ENCODE results near the gene SRP72. TPM values are rescaled to one million over a fixed set of nuclear protein-coding genes. Genes with fewer than 3 reads are reported as not detected.
A peak's percentile ranks its signal among the peaks of the same experiment; 100 is the strongest.
"Not testable (repeated sequence)": the region's sequence is repeated elsewhere in the genome, so short reads cannot be mapped to it uniquely, and the experiment has no call there.

SRP72 gene
- 30.5 TPM for total RNA-seq
- long read RNA-seq, full-length matches to known transcripts: 39 of 45 reads
- long read RNA-seq, partial matches to known transcripts: 4 of 45 reads
- long read RNA-seq, other reads (novel, unspliced or antisense): 2 of 45 reads

GRCh38 chr4:56467284-56468096, at the start of gene SRP72:
Gene SRP72 (plus strand): TSS chr4:56467617. CDS start chr4:56467636, 19 bp downstream.
- intact Hi-C loops (cut with DNase I): no loop called here
- DNase-seq (peak; percentile 93), ATAC-seq (ENCODE audit: poor library complexity) (peak; percentile 99)

- DNase-seq (no peak), ATAC-seq (ENCODE audit: poor library complexity) (peak; percentile 68)
- intact Hi-C loops (cut with DNase I): no loop called here
Measured at GRCh38 chr4:56424176-56424575, 43.2 kb upstream of the SRP72 start.

DNA sequence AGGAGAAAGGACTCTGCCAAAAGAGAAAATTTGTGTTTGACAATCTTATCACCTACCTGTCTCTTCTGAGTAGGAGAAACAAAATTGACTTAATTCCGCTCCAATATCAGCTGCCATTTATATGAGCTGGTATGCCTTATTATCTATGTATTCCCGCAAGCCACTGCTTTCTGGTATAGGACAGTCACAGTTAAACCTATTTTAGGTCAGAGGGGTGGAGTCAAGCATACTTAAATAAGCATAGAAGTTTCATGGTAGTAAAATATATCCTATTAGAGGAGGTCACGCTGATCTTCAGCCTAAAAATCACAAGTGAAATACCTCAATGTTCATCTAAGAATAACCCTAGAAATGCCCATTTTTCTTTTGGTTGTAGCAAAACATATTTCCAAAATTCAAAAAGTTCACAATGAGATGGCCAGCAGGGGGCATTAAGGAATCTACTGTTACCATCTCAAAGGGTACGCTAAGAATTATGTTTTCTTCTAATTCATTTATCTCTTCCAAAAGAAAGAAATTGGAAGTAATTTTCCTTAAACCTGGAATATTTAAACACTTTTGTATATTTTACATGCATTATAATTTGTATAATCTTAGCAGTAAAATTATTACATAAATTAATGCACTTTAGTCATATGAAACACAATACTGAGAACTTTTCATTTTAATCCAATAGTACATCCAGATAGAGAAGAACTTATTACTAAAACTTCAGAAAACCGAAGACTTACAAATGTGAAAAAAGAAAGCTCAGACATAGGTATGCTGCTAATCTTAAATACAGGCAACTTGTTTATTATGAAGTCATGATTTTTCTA, 42.5 kb upstream of the SRP72 start:
- intact Hi-C loops (cut with DNase I): no loop called here
- ATAC-seq (ENCODE audit: poor library complexity): peak; percentile 77
- no peak for DNase-seq

DNA sequence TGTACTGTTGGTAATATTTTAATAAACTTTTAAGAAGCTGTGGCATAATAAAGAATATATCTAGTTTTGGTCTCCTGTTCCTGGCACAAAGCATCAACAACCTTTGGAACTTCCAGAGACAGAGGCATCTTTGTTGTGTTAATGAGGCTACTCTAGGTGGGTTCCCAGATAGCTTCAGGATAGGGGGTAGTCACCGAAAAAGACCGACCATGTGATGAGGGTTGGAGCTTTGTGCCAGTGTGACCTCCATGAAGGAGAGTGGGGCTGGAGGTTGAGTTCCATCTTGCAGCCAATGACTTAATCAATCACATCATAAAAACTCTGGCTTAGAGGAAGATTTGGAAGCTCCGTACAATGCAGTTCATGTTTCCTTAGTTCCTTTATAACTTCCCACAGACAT, 41.9 kb upstream of the SRP72 start:
- ATAC-seq (ENCODE audit: poor library complexity): no peak
- intact Hi-C loops (cut with DNase I): no loop called here
- no peak for DNase-seq

- DNase-seq (no peak), ATAC-seq (ENCODE audit: poor library complexity) (no peak)
- intact Hi-C loops (cut with DNase I): no loop called here
Measured at GRCh38 chr4:56426273-56426672, 41.1 kb upstream of the SRP72 start.

GRCh38 chr4:56427179-56427578, 40.2 kb upstream of the SRP72 start:
- intact Hi-C loops (cut with DNase I): no loop called here
- DNase-seq (no peak), ATAC-seq (ENCODE audit: poor library complexity) (no peak)

DNA sequence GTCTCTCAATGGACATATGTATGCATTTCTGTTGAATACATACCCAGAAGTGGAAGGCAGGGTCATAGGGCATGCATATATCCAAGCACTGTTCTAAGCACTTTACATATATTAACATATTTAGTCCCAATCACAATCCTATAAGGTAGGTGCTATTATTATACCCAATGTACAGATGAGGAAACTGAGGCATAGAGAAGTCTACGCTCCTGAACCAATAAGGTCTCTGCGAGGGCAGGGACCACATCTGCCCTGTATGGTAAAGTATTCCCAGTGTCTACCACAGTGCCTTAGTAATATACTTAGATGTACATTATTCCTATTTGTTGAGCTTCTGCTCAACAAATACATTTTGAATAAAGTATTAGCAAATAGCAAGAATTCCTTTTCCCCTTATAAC, 37.2 kb upstream of the SRP72 start:
- intact Hi-C loops (cut with DNase I): no loop called here
- no peak for DNase-seq
- no peak for ATAC-seq (ENCODE audit: poor library complexity)

GRCh38 chr4:56433280-56433679, 34.1 kb upstream of the SRP72 start:
- no peak for DNase-seq

DNA sequence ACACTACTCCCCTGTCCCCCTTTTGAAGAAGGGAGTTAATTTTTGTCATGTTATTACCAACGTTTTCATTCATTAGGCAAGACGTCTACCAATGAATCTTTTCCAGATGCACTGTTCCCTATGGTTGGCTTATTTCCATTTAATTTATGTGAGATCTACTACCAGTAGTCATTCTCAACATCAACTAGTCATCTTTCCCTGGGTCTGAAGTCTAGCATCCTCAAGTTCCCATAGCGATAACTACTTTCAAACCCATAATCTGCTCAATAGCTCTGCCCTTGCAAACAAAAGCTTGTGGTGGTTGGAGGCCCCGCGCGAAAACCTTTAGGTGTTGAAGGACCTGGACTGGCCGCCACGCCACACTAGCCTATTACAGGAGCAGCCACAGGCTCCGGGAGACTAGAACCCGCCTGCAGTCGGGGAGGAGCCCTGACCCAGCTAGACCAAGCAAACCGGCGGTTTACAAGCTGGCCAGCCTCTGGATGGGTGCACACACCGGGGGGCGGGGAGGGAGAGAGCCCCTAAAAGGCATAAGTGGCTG, 32.7 kb upstream of the SRP72 start:
- DNase-seq: peak; percentile 67
- intact Hi-C loops (cut with DNase I): no loop called here
- peak; percentile 18 for ATAC-seq (ENCODE audit: poor library complexity)

More at GRCh38 chr4:56433280-56433679, 34.1 kb upstream of the SRP72 start:
- no peak for ATAC-seq (ENCODE audit: poor library complexity)
- intact Hi-C loops (cut with DNase I): no loop called here

DNA sequence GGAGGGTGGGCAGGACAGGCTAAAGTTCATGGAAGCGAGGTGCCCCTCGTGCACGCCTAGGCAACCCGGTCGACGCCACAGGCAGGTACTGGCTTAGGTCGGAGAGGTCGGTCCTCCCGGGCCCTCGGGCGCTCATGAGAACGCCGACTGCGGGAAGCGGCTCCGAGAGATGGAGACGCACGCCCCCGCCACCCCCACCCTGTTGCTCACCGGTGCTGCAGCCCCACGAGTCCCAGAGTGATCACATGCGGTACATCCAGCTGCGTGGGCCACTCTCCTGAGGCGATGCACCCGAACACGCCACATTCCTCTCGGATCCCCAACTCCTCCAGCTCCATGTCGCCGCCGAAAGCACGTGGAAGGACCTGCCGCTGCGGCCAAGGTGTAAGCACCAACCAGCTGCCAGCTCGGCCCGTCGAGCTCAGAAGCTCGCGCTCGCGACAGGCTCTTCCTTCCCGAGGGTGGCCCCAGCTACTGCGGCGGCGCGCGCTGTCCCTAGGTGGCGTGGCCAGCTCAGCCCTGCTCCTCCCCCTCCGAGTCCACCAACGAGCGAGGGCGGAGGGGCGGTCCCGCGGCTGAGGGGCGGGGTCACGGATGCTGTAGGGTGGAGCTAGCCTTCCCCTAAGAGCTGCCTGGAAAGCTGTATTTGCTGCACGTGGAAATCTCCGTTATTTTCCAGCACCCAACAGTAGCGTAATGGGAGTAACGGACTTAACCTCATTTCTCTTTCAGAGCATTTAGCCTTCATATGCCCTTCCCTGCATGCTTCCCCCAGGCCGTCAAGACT, 32.1 kb upstream of the SRP72 start, which contains the start of gene PPAT:
Gene PPAT (minus strand): TSS at position 476 of the 787 bp plus-strand sequence. CDS start 138 bp downstream, at position 338.
- DNase-seq (peak; percentile 99), ATAC-seq (ENCODE audit: poor library complexity) (peak; percentile 97)
- intact Hi-C loops (cut with DNase I): no loop called here

DNA sequence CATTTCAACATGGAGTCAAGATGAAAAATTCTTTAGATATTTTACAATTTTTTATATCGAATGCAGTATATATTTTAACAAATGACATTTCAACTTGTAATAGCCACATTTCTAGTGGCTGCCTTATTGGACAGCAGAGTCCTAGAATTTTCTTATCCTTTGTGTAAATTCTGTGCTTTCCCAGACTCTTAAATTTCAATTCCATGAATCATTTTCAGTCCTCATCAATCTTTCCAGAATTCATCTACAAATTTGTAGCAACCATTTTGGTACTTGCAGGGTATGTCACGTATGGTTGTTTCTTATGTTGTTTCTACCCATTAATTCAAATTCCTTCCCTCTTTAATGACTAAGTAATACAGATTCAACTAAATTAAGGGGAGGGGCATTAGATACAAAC, 28.7 kb upstream of the SRP72 start:
- DNase-seq: no peak
- intact Hi-C loops (cut with DNase I): no loop called here
- ATAC-seq (ENCODE audit: poor library complexity): no peak

GRCh38 chr4:56440983-56441382, 26.4 kb upstream of the SRP72 start:
- intact Hi-C loops (cut with DNase I): no loop called here
- ATAC-seq (ENCODE audit: poor library complexity) (no peak), DNase-seq (no peak)

DNA sequence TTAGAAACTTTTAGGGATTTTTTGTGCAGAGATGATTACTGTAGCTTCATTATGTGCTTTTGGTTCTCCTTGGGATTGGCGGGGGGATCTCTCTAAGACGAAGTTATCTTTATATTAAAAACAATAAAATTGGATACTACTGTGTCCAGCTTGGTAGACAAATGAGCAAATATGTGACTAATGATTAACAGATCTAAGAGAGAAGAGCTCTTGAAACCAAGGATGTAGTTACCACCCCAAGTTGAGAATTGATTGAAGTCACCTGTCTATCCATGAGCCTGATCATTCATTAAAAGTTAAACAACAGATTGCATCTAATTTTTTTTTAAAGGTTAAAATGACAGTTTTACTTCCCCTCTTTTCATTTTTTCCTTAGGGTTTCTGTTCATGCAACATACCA, 22.7 kb upstream of the SRP72 start:
- ATAC-seq (ENCODE audit: poor library complexity): no peak
- no peak for DNase-seq
- intact Hi-C loops (cut with DNase I): no loop called here

GRCh38 chr4:56445699-56446098, 21.7 kb upstream of the SRP72 start:
- ATAC-seq (ENCODE audit: poor library complexity) (no peak), DNase-seq (no peak)
- intact Hi-C loops (cut with DNase I): no loop called here

DNA sequence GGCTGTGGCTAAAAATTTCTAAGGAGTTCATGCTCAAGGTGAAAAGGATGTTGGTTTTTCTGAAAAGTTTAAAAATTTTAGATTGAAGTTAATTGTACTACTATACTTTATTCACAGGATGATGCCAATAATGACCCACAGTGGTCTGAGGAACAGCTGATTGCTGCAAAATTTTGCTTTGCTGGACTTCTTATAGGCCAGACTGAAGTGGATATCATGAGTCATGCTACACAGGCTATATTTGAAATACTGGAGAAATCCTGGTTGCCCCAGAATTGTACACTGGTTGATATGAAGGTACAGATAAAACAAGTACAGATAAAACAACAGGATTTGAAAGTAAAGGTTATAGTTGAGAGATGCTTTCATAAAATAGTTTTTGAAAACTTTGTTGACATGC, 19.1 kb upstream of the SRP72 start:
- DNase-seq: no peak
- ATAC-seq (ENCODE audit: poor library complexity): no peak
- intact Hi-C loops (cut with DNase I): no loop called here

- intact Hi-C loops (cut with DNase I); ATAC-seq (ENCODE audit: poor library complexity); DNase-seq: not testable (repeated sequence)
Measured at GRCh38 chr4:56449475-56449874, 17.9 kb upstream of the SRP72 start.

DNA sequence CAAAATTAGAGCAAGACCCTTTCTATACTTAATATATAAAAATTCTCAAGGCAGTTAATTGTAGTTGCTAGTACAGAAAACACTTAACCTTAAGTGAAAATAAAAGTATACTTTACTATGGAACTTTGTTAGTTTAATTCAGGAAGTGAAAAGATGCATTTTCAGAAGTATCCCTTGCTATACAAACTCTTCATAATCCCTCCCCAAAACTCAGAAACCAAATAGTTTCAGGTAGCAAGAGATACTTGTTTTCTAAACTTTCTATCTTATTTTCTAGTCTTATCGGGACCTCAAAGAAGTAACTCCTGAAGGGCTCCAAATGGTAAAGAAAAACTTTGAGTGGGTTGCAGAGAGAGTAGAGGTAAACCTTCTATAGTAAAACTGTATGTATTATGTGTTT, 17.1 kb upstream of the SRP72 start:
- DNase-seq: no peak
- intact Hi-C loops (cut with DNase I): no loop called here
- no peak for ATAC-seq (ENCODE audit: poor library complexity)

- ATAC-seq (ENCODE audit: poor library complexity) (no peak), DNase-seq (no peak)
- intact Hi-C loops (cut with DNase I): no loop called here
Measured at GRCh38 chr4:56460085-56460484, 7.3 kb upstream of the SRP72 start.

DNA sequence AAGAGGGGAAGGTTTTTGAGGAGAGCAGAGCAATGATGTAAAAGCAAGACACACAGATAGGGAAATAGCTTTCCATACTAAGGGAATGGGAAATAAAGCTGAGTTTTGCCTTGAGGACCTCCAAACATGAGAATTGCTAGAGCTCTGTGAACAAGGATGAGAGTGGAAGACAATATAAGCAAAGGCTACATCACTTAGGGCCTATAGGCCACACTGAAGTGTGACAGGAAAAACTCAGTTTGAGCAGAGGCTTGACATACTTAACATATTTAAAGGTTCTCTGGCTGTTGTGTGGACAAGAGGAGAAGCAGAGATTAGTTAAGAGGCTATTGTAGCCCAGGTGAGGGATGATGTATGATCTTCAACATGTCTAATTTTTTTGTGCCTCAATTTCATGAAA, 5.3 kb upstream of the SRP72 start:
- intact Hi-C loops (cut with DNase I): no loop called here
- no peak for ATAC-seq (ENCODE audit: poor library complexity)
- no peak for DNase-seq

Measured in Right ventricle myocardium superior (tissue), 1 donor.